NCI-H1436 (cell line): Measurements from ENCODE around the gene GOLM1.

Experiments
- DNase-seq: peaks from one replicate; lab custom pipeline; 2025; lab: John Stamatoyannopoulos, UW

Gene GOLM1

DNA sequence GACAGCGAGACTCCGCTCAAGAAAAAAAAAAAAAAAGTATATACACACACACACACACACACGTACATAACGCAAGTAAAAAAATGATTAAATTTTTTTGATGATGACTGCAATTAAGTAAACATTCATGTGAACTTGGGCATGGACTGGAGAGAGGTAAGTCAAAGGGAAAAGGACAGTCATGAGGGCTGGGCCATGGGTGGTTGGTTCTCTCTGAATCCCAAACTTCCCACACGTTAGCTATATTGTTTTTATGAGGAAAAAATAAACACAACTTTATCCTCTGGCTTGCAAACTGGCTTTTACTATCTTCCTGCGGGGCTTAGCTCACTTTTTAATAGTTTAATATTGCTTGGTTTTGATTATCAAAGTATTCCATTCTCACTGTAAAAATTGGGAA lies 53.7 kb downstream of the GOLM1 start:
- no peak for DNase-seq

- DNase-seq: no peak
These were observed 55.4 kb downstream of the GOLM1 start for GRCh38 chr9:86043999-86044398.

- DNase-seq: no peak
These were observed 55.8 kb downstream of the GOLM1 start for GRCh38 chr9:86043586-86043985.

DNA sequence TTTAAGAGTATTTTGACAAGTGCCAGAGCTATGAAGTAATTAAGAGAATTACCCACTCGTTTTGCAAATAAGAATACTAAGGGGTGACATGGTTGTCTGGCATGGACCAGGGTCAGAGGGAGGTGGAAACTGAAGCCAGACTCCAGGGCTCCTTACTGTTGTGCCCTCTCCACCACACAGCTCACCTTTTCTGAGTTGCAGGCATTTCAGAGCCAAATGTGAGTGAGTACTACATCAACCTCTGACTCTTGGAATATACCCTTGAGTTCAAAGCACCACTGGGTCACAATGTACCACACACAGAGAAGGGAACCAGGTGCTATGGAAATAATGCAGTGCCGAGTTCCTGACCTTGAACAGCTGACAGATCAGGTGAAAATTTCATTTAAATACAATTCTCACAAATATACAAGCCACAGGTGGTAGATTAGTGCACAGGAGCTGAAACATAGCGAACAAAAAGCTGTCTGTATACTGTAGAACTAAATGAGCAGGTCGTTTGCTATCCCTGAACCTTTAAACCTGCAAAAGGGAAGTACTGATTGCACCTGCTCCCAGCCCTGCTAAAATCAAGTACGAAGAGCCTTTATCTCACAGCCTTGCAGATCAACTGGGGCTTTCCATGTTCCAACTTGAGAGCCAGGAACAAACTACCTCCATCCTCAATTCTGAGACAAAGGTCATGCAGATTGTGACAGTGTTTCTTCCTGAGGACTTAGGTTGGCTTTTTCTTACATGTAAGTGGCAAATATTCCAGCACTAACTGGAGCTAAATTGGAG lies 57.0 kb downstream of the GOLM1 start:
- DNase-seq: no peak

- no peak for DNase-seq
These were observed 58.0 kb downstream of the GOLM1 start for GRCh38 chr9:86041311-86041741.

- DNase-seq: no peak
These were observed 58.5 kb downstream of the GOLM1 start for GRCh38 chr9:86040861-86041155.

DNA sequence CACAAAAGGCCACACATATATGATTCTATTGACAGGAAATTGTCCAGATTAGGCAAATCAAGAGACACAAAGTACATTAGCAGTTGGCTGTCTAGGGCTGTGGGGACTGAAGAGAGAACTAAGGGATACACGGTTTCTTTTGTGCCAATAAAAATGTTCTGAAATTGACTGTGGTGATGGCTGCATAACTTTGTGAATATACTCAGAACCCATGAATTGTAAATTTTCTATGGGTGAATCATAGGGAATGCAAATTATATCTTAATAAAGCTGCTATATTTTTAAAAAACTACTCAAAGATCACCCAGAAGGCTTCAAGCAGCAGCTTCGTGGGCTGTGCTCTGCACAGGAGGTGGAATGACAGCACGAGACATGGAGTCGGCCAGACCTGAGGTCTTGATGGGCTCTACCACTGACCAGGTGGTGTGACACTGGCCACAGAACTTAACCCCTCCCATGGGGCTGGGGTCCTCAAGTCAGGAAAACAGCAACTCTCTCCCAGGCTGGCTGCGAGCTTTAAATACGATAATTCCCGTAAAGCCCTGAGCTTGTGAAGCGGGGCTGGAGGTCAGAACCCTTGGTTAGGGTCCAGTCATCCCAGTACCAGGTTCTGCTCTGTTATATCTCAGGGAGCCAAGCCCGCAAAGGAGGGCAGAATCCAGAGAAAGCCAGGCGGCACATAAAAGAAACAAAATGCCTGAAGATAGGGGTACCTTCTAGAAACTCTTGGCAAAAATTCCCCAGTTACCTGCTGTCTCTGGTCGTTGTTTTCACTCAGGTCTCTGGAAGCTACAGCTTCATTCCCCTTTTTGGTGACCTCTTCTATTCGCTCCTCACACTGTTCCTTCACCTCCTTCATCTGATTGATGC lies 59.1 kb downstream of the GOLM1 start:
- DNase-seq: no peak

DNA sequence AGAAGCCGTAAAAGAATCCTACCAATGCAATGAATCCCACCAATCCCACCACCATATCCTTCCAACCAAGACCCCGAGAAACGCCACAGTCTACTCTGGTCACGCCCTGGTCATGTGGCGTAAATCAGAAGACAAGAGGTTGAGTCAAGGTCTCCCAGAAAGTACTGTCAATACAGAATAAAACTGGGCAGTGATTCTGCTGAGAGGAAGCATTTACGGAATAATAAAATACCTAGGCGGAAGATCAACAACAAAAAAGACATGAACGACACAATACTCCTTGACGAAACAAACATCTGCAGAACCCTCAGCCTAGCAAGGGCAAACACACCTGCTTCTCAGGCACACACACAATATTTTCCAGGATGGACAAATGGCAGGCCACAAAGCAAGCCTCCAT lies 62.8 kb downstream of the GOLM1 start:
- no peak for DNase-seq

GRCh38 chr9:86035827-86036440 lies 63.4 kb downstream of the GOLM1 start:
- DNase-seq: no peak

GRCh38 chr9:86034863-86035734 lies 64.3 kb downstream of the GOLM1 start:
- DNase-seq: peak; percentile 32

GRCh38 chr9:86027767-86028166 lies 71.6 kb downstream of the GOLM1 start:
- no peak for DNase-seq

- no peak for DNase-seq
These were observed 76.6 kb downstream of the GOLM1 start for GRCh38 chr9:86022687-86023266.

GRCh38 chr9:86021166-86021565 lies 78.2 kb downstream of the GOLM1 start:
- no peak for DNase-seq

DNA sequence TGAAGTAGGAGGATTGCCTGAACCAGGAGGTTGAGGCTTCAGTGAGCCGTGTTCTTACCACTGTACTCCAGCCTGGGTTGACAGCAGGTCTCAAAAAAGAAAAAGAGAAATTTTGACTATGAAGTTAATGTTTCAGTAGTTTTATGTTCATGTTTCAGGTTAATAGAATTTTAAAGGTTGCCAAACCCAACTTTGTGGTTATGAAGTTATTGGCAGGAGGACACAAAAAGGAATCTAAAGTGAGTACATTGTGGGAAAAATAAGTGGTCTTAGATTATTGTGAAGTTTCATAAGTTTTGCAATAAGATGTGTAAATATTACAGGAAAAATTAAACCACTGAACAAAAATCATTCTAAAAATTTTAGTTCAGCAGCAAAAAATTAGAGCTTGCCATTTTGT lies 78.6 kb downstream of the GOLM1 start:
- DNase-seq: no peak

- DNase-seq: no peak
These were observed 90.2 kb downstream of the GOLM1 start for GRCh38 chr9:86009133-86009532.

DNA sequence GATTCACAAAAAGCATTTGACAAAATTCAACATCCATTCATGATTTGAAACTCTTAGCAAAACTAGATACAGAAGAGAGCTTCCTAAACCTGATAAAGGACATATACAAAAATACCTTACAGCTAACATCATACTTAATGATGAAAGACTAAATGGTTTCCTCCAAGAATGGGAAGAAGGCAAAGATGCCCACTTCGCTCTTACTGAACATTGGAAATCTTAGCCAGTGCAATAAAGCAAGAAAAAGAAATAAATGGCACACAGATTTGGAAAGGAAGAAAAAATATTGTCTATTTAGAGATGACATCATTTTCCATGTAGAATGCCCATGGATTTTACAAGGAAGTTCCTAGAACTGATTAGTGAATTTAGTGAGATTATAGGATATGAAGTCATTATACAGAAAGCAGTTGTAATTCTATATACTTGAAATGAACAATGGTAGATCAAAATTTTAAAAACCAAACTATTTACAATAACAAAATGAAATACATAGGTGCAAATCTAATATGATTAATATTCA lies 94.0 kb downstream of the GOLM1 start:
- no peak for DNase-seq

- no peak for DNase-seq
These were observed 103.8 kb downstream of the GOLM1 start for GRCh38 chr9:85995599-85995998.

- no peak for DNase-seq
These were observed 104.3 kb downstream of the GOLM1 start for GRCh38 chr9:85995097-85995496.

DNA sequence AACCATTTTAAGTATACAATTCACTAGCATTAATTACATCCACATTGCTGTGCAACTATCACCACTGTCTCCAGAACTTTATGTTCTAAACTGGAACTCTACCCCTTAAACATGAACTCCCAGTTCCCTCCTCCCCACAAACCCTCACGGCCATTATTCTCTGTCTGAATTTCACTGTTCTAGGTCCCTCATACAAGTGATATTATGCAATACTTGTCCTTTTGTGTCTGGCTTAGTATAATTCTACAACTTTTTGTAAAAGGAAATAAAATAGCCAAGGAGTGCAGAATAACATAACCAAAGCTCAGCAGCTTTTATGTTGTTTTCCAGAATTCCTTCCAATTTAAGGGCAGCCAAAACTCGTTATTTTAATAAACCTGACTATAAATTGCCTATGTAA lies 105.2 kb downstream of the GOLM1 start:
- DNase-seq: no peak

- DNase-seq: no peak
These were observed 112.1 kb downstream of the GOLM1 start for GRCh38 chr9:85987236-85987635.

- DNase-seq: no peak
These were observed 114.9 kb downstream of the GOLM1 start for GRCh38 chr9:85984457-85984856.
